Measurements from ENCODE around the gene WDCP.

WDCP gene

GRCh38 chr2:23988371-23988770, 58.8 kb downstream of the WDCP start:
- DNase-seq, result no peak
